Activated T-helper 1 cell treated with anti-CD3 and anti-CD28 coated beads, Interleukin-12 subunit alpha, Interleukin-12 subunit beta, Interleukin-2, Interleukin-4 antibody, amounts not matched to agents 30 ng/mL and 10 ng/mL and 1 ng/mL, durations not matched to agents 14 hours and 24 hours and 36 hours (primary cell): Measurements from ENCODE around the gene RIC8B. TPM values are rescaled to one million over a fixed set of nuclear protein-coding genes. Genes with fewer than 3 reads are reported as not detected.

ENCODE experiments used
- DNase-seq: peaks from one replicate; pipeline ENCODE4 v3.0.0; 2021; ENCODE audit warnings: low spot score
- H3K27ac Mint-ChIP-seq: one replicate; pipeline ENCODE4 v1.8.0; 2021; ENCODE audit warnings: mild to moderate bottlenecking, mixed read lengths
- H3K27me3 Mint-ChIP-seq: one replicate; pipeline ENCODE4 v1.8.0; 2022; ENCODE audit warnings: mild to moderate bottlenecking, moderate library complexity, mixed read lengths; ENCODE audit not compliant: insufficient read depth
- H3K36me3 Mint-ChIP-seq: one replicate; pipeline ENCODE4 v1.8.0; 2021; ENCODE audit warnings: low read depth, mixed read lengths
- H3K4me1 Mint-ChIP-seq: one replicate; pipeline ENCODE4 v1.8.0; 2021; ENCODE audit warnings: low read depth, mixed read lengths
- H3K4me3 Mint-ChIP-seq: one replicate; pipeline ENCODE4 v1.8.0; 2021; ENCODE audit warnings: mild to moderate bottlenecking, moderate library complexity, mixed read lengths
- H3K9me3 Mint-ChIP-seq: one replicate; pipeline ENCODE4 v1.8.0; 2021; ENCODE audit warnings: mixed read lengths
- intact Hi-C: fragments of 100-400 bp; cut with micrococcal nuclease; formaldehyde crosslinking; loops from one replicate; pipeline ENCODE4 v1.15.1; 2024
- total RNA-seq: library from RNA; stranded (reverse); gene quantifications from 2 replicates; pipeline ENCODE4 v1.2.3, GENCODE V29; 2022

Gene RIC8B
- total RNA-seq, 1 donor from 2014 or later: 11.4 TPM

- intact Hi-C loops: no loop called here
- peaks cover 4% of the 10 kb centered on the region for H3K4me1 Mint-ChIP-seq
- H3K27ac Mint-ChIP-seq: no peak overlapping the region
- no peak overlapping the region for H3K4me3 Mint-ChIP-seq
- no peaks in the 10 kb centered on the region for H3K27me3 Mint-ChIP-seq
- no peak for DNase-seq
- no peaks in the 10 kb centered on the region for H3K36me3 Mint-ChIP-seq
- no peaks in the 10 kb centered on the region for H3K9me3 Mint-ChIP-seq
Observed at GRCh38 chr12:106892075-106892474, 117.6 kb downstream of the RIC8B start.

- no peak for DNase-seq
- H3K36me3 Mint-ChIP-seq: no peaks in the 10 kb centered on the region
- peaks cover 4% of the 10 kb centered on the region for H3K4me1 Mint-ChIP-seq
- no peak overlapping the region for H3K4me3 Mint-ChIP-seq
- intact Hi-C loops: no loop called here
- H3K9me3 Mint-ChIP-seq: no peaks in the 10 kb centered on the region
- no peak overlapping the region for H3K27ac Mint-ChIP-seq
- H3K27me3 Mint-ChIP-seq: peaks cover 2% of the 10 kb centered on the region
Observed at GRCh38 chr12:106893451-106893850, 119.0 kb downstream of the RIC8B start.

GRCh38 chr12:106894774-106895173, 120.3 kb downstream of the RIC8B start:
- H3K9me3 Mint-ChIP-seq: no peaks in the 10 kb centered on the region
- H3K27me3 Mint-ChIP-seq: peaks cover 2% of the 10 kb centered on the region
- H3K27ac Mint-ChIP-seq: no peak overlapping the region
- no peak overlapping the region for H3K4me3 Mint-ChIP-seq
- intact Hi-C loops: no loop called here
- no peak for DNase-seq
- H3K36me3 Mint-ChIP-seq: no peaks in the 10 kb centered on the region
- peaks cover 4% of the 10 kb centered on the region for H3K4me1 Mint-ChIP-seq

- Mint-ChIP-seq H3K9me3 (no peaks in the 10 kb centered on the region), H3K27ac (no peak overlapping the region), H3K36me3 (no peaks in the 10 kb centered on the region), H3K4me3 (no peak overlapping the region), H3K27me3 (peaks cover 16% of the 10 kb centered on the region), H3K4me1 (peaks cover 4% of the 10 kb centered on the region)
- no peak for DNase-seq
- intact Hi-C loops: no loop called here
Observed at GRCh38 chr12:106896603-106897002, 122.1 kb downstream of the RIC8B start.

- Mint-ChIP-seq H3K27me3 (peaks cover 19% of the 10 kb centered on the region), H3K27ac (no peak overlapping the region), H3K4me1 (peaks cover 4% of the 10 kb centered on the region), H3K4me3 (no peak overlapping the region), H3K9me3 (no peaks in the 10 kb centered on the region), H3K36me3 (no peaks in the 10 kb centered on the region)
- DNase-seq: no peak
- intact Hi-C loops: no loop called here
Observed at GRCh38 chr12:106897082-106897481, 122.6 kb downstream of the RIC8B start.

GRCh38 chr12:106897981-106898901, 123.8 kb downstream of the RIC8B start:
- intact Hi-C loops: no loop called here
- peaks cover 9% of the 10 kb centered on the region for H3K4me1 Mint-ChIP-seq
- H3K27ac Mint-ChIP-seq: no peak overlapping the region
- H3K9me3 Mint-ChIP-seq: no peaks in the 10 kb centered on the region
- peaks cover 24% of the 10 kb centered on the region for H3K27me3 Mint-ChIP-seq
- H3K4me3 Mint-ChIP-seq: no peak overlapping the region
- H3K36me3 Mint-ChIP-seq: no peaks in the 10 kb centered on the region
- no peak for DNase-seq

- H3K9me3 Mint-ChIP-seq: no peaks in the 10 kb centered on the region
- intact Hi-C loops: loop anchor here (5.0 kb wide), 3 partner anchors 43 to 593 kb away; partner anchors contain the start of gene TMEM263
- peaks cover 16% of the 10 kb centered on the region for H3K4me1 Mint-ChIP-seq
- DNase-seq: no peak
- H3K4me3 Mint-ChIP-seq: no peak overlapping the region
- H3K36me3 Mint-ChIP-seq: no peaks in the 10 kb centered on the region
- no peak overlapping the region for H3K27ac Mint-ChIP-seq
- peaks cover 30% of the 10 kb centered on the region for H3K27me3 Mint-ChIP-seq
Observed at GRCh38 chr12:106900554-106900953, 126.1 kb downstream of the RIC8B start.

- Mint-ChIP-seq H3K4me3 (no peak overlapping the region), H3K36me3 (no peaks in the 10 kb centered on the region), H3K27me3 (peaks cover 30% of the 10 kb centered on the region), H3K9me3 (no peaks in the 10 kb centered on the region), H3K27ac (no peak overlapping the region), H3K4me1 (peaks cover 12% of the 10 kb centered on the region)
- no peak for DNase-seq
- intact Hi-C loops: loop anchor here (5.0 kb wide), 3 partner anchors 44 to 594 kb away; partner anchors contain the start of gene TMEM263
Observed at GRCh38 chr12:106901276-106901675, 126.8 kb downstream of the RIC8B start.

- H3K27me3 Mint-ChIP-seq: peaks cover 33% of the 10 kb centered on the region
- intact Hi-C loops: loop anchor here (5.0 kb wide), 3 partner anchors 45 to 595 kb away; partner anchors contain the start of gene TMEM263
- H3K36me3 Mint-ChIP-seq: no peaks in the 10 kb centered on the region
- H3K9me3 Mint-ChIP-seq: no peaks in the 10 kb centered on the region
- DNase-seq: no peak
- H3K27ac Mint-ChIP-seq: no peak overlapping the region
- peaks cover 15% of the 10 kb centered on the region for H3K4me1 Mint-ChIP-seq
- H3K4me3 Mint-ChIP-seq: no peak overlapping the region
Observed at GRCh38 chr12:106902053-106902452, 127.6 kb downstream of the RIC8B start.

GRCh38 chr12:106903241-106903945, 128.9 kb downstream of the RIC8B start:
- Mint-ChIP-seq H3K4me1 (peaks cover 15% of the 10 kb centered on the region), H3K27ac (no peak overlapping the region), H3K27me3 (peaks cover 31% of the 10 kb centered on the region), H3K4me3 (peak overlapping the region; percentile 57), H3K9me3 (no peaks in the 10 kb centered on the region), H3K36me3 (no peaks in the 10 kb centered on the region)
- peak; percentile 75 for DNase-seq
- intact Hi-C loops: loop anchor here (5.0 kb wide), 3 partner anchors 46 to 596 kb away; partner anchors contain the start of gene TMEM263

- Mint-ChIP-seq H3K4me1 (peaks cover 32% of the 10 kb centered on the region), H3K9me3 (no peaks in the 10 kb centered on the region), H3K4me3 (no peak overlapping the region), H3K27ac (no peak overlapping the region), H3K36me3 (no peaks in the 10 kb centered on the region), H3K27me3 (peaks cover 16% of the 10 kb centered on the region)
- no peak for DNase-seq
- intact Hi-C loops: loop anchor here (1.0 kb wide), 1 partner anchor 9 kb away; no protein-coding TSS in a partner anchor
Observed at GRCh38 chr12:106906715-106907114, 132.2 kb downstream of the RIC8B start.

- Mint-ChIP-seq H3K4me1 (peaks cover 34% of the 10 kb centered on the region), H3K27me3 (peaks cover 13% of the 10 kb centered on the region), H3K27ac (no peak overlapping the region), H3K4me3 (no peak overlapping the region), H3K9me3 (no peaks in the 10 kb centered on the region), H3K36me3 (no peaks in the 10 kb centered on the region)
- intact Hi-C loops: loop anchor here (1.0 kb wide), 1 partner anchor 8 kb away; no protein-coding TSS in a partner anchor
- DNase-seq: no peak
Observed at GRCh38 chr12:106907411-106907810, 132.9 kb downstream of the RIC8B start.

- Mint-ChIP-seq H3K4me3 (no peak overlapping the region), H3K36me3 (no peaks in the 10 kb centered on the region), H3K4me1 (peaks cover 32% of the 10 kb centered on the region), H3K27me3 (peaks cover 9% of the 10 kb centered on the region), H3K27ac (no peak overlapping the region), H3K9me3 (no peaks in the 10 kb centered on the region)
- DNase-seq: no peak
- intact Hi-C loops: loop anchor here (1.0 kb wide), 1 partner anchor 7 kb away; no protein-coding TSS in a partner anchor
Observed at GRCh38 chr12:106907846-106908245, 133.4 kb downstream of the RIC8B start.
